ENCODE data around the gene TPPP2.

The TPPP2 gene

GRCh38 chr14:21081521-21082142 is 51.6 kb downstream of the TPPP2 start:
- no peak for DNase-seq

Data from stimulated activated CD4-positive, alpha-beta T cell treated with anti-CD3 and anti-CD28 coated beads, Interleukin-2, amount 100 ng/mL, for 24 hours (primary cell).